Erythroblast (primary cell): Measurements from ENCODE around the gene HTRA3.

Source experiments
- GATA1 ChIP-seq: IDR thresholded peaks from 2 replicates; pipeline ENCODE4 v1.6.1; 2011; ENCODE audit warnings: low read depth, mild to moderate bottlenecking, control low read depth, low read length, moderate library complexity
- POLR2A ChIP-seq: IDR thresholded peaks from 2 replicates; pipeline ENCODE4 v1.6.1; 2011; ENCODE audit warnings: mild to moderate bottlenecking, low read length

GRCh38 chr4:8296491-8296890 lies 26.9 kb downstream of the HTRA3 start:
- TF ChIP-seq POLR2A (no peak), GATA1 (no peak)
